ENCODE results near the gene DYNLL1. TPM values are rescaled to one million over a fixed set of nuclear protein-coding genes. Genes with fewer than 3 reads are reported as not detected.

DYNLL1 gene
- total and polyA plus RNA-seq, 2 of the 4 experiments (the other 2 are of a cell fraction) = 663 to 696 TPM

DNA sequence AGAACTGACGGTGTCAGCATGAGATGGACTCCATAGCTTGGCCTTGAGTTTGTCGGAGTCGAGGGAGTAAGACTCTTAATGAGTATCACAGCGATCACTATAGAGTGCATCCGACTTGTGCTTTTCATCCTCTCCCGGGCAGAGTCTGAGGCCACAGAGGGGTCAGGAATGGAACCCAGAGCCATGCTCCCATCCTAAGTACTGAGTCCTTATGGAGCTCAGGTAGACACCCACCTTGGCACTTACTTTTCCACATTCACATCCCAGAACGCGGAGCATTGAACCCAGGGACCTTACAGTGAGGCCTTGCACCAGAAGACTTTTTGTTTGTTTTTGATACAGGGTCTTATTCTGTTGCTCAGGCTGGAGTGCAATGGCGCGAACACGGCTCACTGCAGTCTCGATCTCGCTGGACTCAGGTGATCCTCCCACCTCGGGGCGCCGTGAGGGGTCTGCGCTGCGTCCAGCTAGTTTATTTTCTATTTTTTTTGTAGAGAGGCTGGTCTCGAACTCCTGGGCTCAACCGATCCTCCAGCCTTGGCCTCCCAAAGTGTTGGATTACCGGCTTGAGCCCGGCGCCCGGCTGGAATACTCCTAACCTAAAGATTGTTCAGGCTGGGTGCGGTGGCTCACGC lies 25.6 kb upstream of the DYNLL1 start (continued):
- TF ChIP-seq FOS (IDR thresholded peaks at IDR 0.05; ENCODE audit: low read depth, low read length) (no peak), BHLHE40 (IDR thresholded peaks at IDR 0.05; ENCODE audit: low read depth, low read length) (no peak)

DNA sequence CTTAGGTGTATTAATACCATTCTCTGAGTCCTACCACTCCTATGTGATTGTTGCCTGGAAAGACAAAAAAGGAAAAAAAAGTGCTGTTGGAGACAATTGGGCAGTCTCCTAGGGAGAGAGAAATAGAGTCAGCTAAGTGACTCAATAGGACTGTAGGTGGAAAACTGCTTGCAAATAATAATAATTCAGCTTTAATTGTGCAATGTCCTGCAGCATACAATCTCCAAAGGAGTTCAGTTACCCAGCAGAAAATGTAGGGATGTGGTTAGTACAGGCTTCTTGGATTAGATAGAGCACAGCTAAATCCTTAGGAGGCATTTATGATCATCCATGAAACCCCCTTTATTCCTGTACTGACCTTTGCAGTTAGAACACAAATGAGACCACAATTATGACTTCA lies 23.4 kb upstream of the DYNLL1 start:
- Histone ChIP-seq H3K56ac (ENCODE audit: extremely low read depth, insufficient read depth, low read length) (no peak overlapping the region), H2BK15ac (ENCODE audit: low read depth, low read length) (no peak overlapping the region), H2AFZ (replicated peaks; ENCODE audit: low read length, poor library complexity) (no peak overlapping the region), H3K27ac (ENCODE audit: insufficient read depth, low read length) (no peak overlapping the region), H3K4me1 (ENCODE audit: control insufficient read depth, insufficient read depth, low read length) (peaks cover 4% of the 10 kb centered on the region), H3K4me2 (ENCODE audit: low read depth, low read length) (no peak overlapping the region), H3K36me3 (ENCODE audit: control insufficient read depth, insufficient read depth, low read length) (no peaks in the 10 kb centered on the region), H2BK20ac (ENCODE audit: low read depth, low read length) (no peak overlapping the region), H3K14ac (replicated peaks; ENCODE audit: low read depth, low read length) (no peak overlapping the region), H4K8ac (ENCODE audit: low read depth in 2 of 2, low read length in 2 of 2) (no peak overlapping the region), H4K20me1 (ENCODE audit: insufficient read depth, low read length) (peaks cover 18% of the 10 kb centered on the region), H3K9me1 (ENCODE audit: insufficient read depth, low read length) (peaks cover 4% of the 10 kb centered on the region; the same call in 1 of the 2 replicates), H3K9ac (ENCODE audit: low read depth, low read length) (no peak overlapping the region), H3K4ac (ENCODE audit: low read depth, low read length) (no peak overlapping the region), H4K91ac (ENCODE audit: insufficient read depth, low read depth, low read length) (no peak overlapping the region), H3K9me3 (ENCODE audit: control insufficient read depth, insufficient read depth, low read length) (no peaks in the 10 kb centered on the region), H3K23ac (ENCODE audit: low read depth, low read length) (no peak overlapping the region), H3K18ac (ENCODE audit: low read depth, low read length) (no peak overlapping the region), H2AK9ac (replicated peaks; ENCODE audit: low read depth, low read length, poor library complexity) (no peak overlapping the region), H3K27me3 (ENCODE audit: control insufficient read depth, insufficient read depth, low read length) (no peaks in the 10 kb centered on the region), H2BK120ac (ENCODE audit: low read depth, low read length) (no peak overlapping the region), H4K5ac (ENCODE audit: low read depth, low read length) (no peak overlapping the region), H2BK5ac (ENCODE audit: low read depth, low read length, poor library complexity, severe bottlenecking) (no peak overlapping the region), H3K79me1 (ENCODE audit: low read depth in 1 of 2, low read length in 2 of 2) (peaks cover 19 to 51% of the 10 kb centered on the region in 2 experiments), H2AK5ac (ENCODE audit: low read depth, low read length) (no peak overlapping the region), H3K4me3 (ENCODE audit: insufficient read depth, low read depth, low read length) (no peak overlapping the region)
- no TSS peak for BruUV-seq (replicated peaks)
- in situ Hi-C loops (cut with MboI; ENCODE audit: low sequenced_read_pairs) = no loop called here
- intact Hi-C loops (cut with micrococcal nuclease) = no loop called here
- POLR2A ChIA-PET (ENCODE audit: unreplicated experiment) = no interaction called here
- dilution Hi-C loops (cut with HindIII; ENCODE audit: low sequenced_read_pairs, unreplicated experiment) = no loop called here
- DNase-seq (peak; percentile 31), ATAC-seq (ENCODE audit: low read depth) (no peak)
- TF ChIP-seq RCOR1 (IDR thresholded peaks at IDR 0.05; ENCODE audit: insufficient replicate concordance, low read length) (no peak), CEBPB (IDR thresholded peaks at IDR 0.05; ENCODE audit: low read depth, low read length) (peak; percentile 56), RFX5 (IDR thresholded peaks at IDR 0.05; ENCODE audit: low read depth, low read length) (no peak)
- CTCF ChIA-PET = no interaction called here

Data from IMR-90 (cell line).